Esophagus muscularis mucosa (tissue), 4 donors: ENCODE measurements around the gene TMEM132C. TPM values are rescaled to one million over a fixed set of nuclear protein-coding genes. Genes with fewer than 3 reads are reported as not detected.

ENCODE experiments used
- DNase-seq: peaks from one replicate; pipeline ENCODE4 v3.0.0-alpha.2; 2017; ENCODE audit errors: extremely low spot score
- H3K27ac ChIP-seq, 4 donors: fragments of 200-600 bp; sonication (generic); replicated peaks in 1 of 4; 1 replicate in 3 of 4; 2 replicates in 1 of 4; pipeline ENCODE4 v1.5.1; 2016 to 2019; ENCODE audit warnings: mild to moderate bottlenecking in 1 of 4
- H3K27me3 ChIP-seq, 4 donors: fragments of 200-600 bp; sonication (generic); one replicate each; pipeline versions ENCODE4 v1.5.1 to v1.6.0; 2016 to 2019
- H3K36me3 ChIP-seq, 4 donors: fragments of 200-600 bp; sonication (generic); one replicate each; pipeline ENCODE4 v1.5.1; 2016 to 2019
- H3K4me1 ChIP-seq, 4 donors: fragments of 200-600 bp; sonication (generic); one replicate each; pipeline ENCODE4 v1.5.1; 2016 to 2019
- H3K4me3 ChIP-seq, 4 donors: fragments of 200-600 bp; sonication (generic); 1 replicate in 2 of 4; 2 replicates in 2 of 4; pipeline ENCODE4 v1.5.1; 2016 to 2019; ENCODE audit warnings: mild to moderate bottlenecking in 4 of 4, moderate library complexity in 1 of 4
- H3K9me3 ChIP-seq, 4 donors: fragments of 200-600 bp; sonication (generic); 1 replicate in 3 of 4; 2 replicates in 1 of 4; pipeline ENCODE4 v1.5.1; 2016 to 2019
- EP300 ChIP-seq: sonication (generic); formaldehyde crosslinking; IDR thresholded peaks from one replicate; pipeline ENCODE4 v1.6.1; 2017; ENCODE audit warnings: antibody characterized with exemption
- POLR2A ChIP-seq: fragments of 450-650 bp; IDR thresholded peaks from one replicate; pipeline ENCODE4 v1.6.1; 2017; ENCODE audit warnings: antibody characterized with exemption, moderate library complexity, mild to moderate bottlenecking, low read depth
- POLR2AphosphoS5 ChIP-seq, 2 donors: sonication (generic); formaldehyde crosslinking; IDR thresholded peaks; one replicate each; pipeline ENCODE4 v1.6.1; 2017; ENCODE audit warnings: antibody characterized with exemption in 2 of 2
- WGBS: methylation state at CpG from one replicate; pipeline ENCODE4 v1.1.5; 2018; 5-methylcytosine and 5-hydroxymethylcytosine counted together
- intact Hi-C: fragments of 100-400 bp; cut with DNase I; formaldehyde crosslinking; loops from one replicate; pipeline ENCODE4 v1.15.1; 2023
- total RNA-seq, 4 donors: library from RNA; depleted of rRNA; stranded (reverse); fragments of >200 nt; gene quantifications; one replicate each; pipeline versions ENCODE4 v1.1.0 to v1.2.1, GENCODE V29; 2016
- TF ChIP-seq, protein P1 (sequence below), 3 experiments: fragments of 200-600 bp in 2 of 3; fragments of 450-650 bp in 1 of 3; sonication (generic) in 2 of 3; IDR thresholded peaks; one replicate each; pipeline ENCODE4 v1.5.1; 2017 to 2019; ENCODE audit warnings: antibody characterized with exemption in 3 of 3, mild to moderate bottlenecking in 2 of 3, moderate library complexity in 1 of 3

The TMEM132C gene
- total RNA-seq, 4 donors from 2014 or later, result 2.9 to 3.8 (median 3.5) TPM

DNA sequence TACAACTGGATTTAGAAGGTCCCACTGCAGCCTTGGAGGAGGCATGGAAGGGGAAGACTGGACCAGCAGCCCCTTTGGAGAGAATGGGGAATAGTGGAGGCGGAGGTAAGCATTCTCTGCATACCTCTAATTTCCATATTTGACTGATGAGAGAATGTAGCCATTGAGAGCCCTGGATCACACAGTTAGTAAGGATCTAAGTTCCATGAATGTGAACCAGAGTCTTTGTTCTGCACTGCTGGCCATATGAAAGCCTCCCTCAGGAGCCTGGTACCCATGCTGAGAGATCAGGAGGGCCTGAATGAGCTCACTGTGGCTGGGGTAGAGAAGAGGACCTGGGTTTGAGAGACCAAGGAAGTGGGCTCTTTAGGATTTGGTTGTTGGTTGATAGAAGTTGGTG is 192.1 kb downstream of the TMEM132C start:
- Histone ChIP-seq H3K36me3 (no peaks in the 10 kb centered on the region), H3K27ac (no peak overlapping the region), H3K27me3 (peaks cover 0 to 4% (median 0%) of the 10 kb centered on the region in 4 donors), H3K4me1 (no peaks in the 10 kb centered on the region), H3K9me3 (no peaks in the 10 kb centered on the region), H3K4me3 (no peak overlapping the region)
- no peak for DNase-seq
- intact Hi-C loops, result no loop called here
- TF ChIP-seq POLR2A, result no peak
- no peak for TF ChIP-seq EP300
- TF ChIP-seq, protein P1, sequence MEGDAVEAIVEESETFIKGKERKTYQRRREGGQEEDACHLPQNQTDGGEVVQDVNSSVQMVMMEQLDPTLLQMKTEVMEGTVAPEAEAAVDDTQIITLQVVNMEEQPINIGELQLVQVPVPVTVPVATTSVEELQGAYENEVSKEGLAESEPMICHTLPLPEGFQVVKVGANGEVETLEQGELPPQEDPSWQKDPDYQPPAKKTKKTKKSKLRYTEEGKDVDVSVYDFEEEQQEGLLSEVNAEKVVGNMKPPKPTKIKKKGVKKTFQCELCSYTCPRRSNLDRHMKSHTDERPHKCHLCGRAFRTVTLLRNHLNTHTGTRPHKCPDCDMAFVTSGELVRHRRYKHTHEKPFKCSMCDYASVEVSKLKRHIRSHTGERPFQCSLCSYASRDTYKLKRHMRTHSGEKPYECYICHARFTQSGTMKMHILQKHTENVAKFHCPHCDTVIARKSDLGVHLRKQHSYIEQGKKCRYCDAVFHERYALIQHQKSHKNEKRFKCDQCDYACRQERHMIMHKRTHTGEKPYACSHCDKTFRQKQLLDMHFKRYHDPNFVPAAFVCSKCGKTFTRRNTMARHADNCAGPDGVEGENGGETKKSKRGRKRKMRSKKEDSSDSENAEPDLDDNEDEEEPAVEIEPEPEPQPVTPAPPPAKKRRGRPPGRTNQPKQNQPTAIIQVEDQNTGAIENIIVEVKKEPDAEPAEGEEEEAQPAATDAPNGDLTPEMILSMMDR (IDR thresholded peaks at IDR 0.05), result no peak
- TF ChIP-seq POLR2AphosphoS5 (IDR thresholded peaks at IDR 0.05), result no peak
- 88% methylated on average over 1 of the region's 1 CpG for WGBS

DNA sequence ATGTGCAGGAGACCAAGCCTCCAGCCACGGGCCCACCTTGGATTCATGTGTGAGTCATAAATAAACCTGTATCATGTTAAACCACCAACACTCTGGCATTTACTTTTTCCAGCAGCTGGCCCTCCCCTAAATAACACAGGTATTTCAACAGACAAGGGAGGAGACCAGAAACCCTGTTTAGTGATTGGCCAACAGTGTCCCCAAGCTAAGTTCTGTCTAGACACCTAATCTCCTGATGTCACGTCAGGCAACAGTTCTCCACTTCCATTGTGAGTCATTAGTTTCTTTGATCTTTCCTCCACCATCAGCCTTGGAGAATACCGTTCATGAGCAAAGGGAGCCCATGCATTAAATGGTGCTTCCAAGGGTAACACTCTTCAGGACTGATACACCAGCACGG is 196.9 kb downstream of the TMEM132C start:
- no peak overlapping the region for H3K4me3 ChIP-seq
- TF ChIP-seq POLR2A (no peak), EP300 (no peak), POLR2AphosphoS5 (IDR thresholded peaks at IDR 0.05) (no peak)
- TF ChIP-seq, protein P1 (IDR thresholded peaks at IDR 0.05), result no peak
- no peaks in the 10 kb centered on the region for H3K27me3 ChIP-seq
- no peak for DNase-seq
- H3K27ac ChIP-seq, result no peak overlapping the region
- 93% methylated on average over 4 of the region's 4 CpGs for WGBS
- no peaks in the 10 kb centered on the region for H3K36me3 ChIP-seq
- no peaks in the 10 kb centered on the region for H3K4me1 ChIP-seq
- no peaks in the 10 kb centered on the region for H3K9me3 ChIP-seq
- intact Hi-C loops, result no loop called here

DNA sequence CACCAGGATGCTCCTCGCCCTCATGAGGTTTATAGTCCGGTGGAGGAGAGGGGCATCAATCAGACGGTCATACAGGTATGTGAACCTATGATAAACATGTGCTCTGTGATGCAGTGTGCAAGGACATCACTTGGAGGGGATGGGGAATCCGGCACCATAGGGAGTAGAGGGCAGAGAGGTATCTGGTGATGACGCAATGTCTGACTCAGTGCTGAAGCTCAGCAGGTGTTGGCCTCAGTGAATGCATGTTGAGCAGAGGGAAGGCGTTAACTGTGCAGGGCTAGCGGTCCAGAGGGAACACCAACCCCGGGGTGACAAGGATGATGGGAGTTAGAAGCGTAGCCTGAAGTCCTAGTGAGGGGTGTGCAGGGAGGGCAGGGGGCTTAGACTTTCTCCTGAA is 200.9 kb downstream of the TMEM132C start:
- TF ChIP-seq POLR2AphosphoS5 (IDR thresholded peaks at IDR 0.05) (no peak), POLR2A (no peak), EP300 (no peak)
- TF ChIP-seq, protein P1 (IDR thresholded peaks at IDR 0.05), result no peak
- Histone ChIP-seq H3K9me3 (no peaks in the 10 kb centered on the region), H3K4me1 (no peaks in the 10 kb centered on the region), H3K4me3 (no peak overlapping the region), H3K27me3 (peaks cover 0 to 8% (median 0%) of the 10 kb centered on the region in 4 donors), H3K36me3 (no peaks in the 10 kb centered on the region), H3K27ac (no peak overlapping the region)
- WGBS, result 88% methylated on average over 9 of the region's 9 CpGs
- no peak for DNase-seq
- intact Hi-C loops, result no loop called here

DNA sequence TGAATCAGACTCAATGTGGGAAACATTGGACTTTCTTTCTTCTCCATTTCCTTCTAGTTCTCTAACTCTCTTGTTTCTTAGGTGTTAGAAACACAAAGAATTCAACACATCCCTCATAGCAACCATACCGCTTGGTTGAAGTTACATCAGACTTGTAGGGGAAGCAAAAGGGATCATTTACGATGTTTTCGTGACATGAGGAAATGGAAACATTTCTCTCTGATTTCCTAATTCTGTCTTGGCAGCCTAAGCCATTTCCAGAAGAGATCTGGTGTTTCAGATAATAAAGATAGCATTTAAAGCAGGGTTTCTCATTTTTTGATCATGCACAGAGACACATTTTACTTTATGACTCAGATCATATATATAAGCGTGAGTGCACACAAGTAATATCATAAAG is 202.0 kb downstream of the TMEM132C start:
- TF ChIP-seq, protein P1 (IDR thresholded peaks at IDR 0.05), result no peak
- TF ChIP-seq POLR2A (no peak), POLR2AphosphoS5 (IDR thresholded peaks at IDR 0.05) (no peak), EP300 (no peak)
- H3K4me1 ChIP-seq, result no peaks in the 10 kb centered on the region
- no peaks in the 10 kb centered on the region for H3K36me3 ChIP-seq
- H3K27me3 ChIP-seq, result peaks cover 0 to 9% (median 0%) of the 10 kb centered on the region in 4 donors
- intact Hi-C loops, result no loop called here
- no peak overlapping the region for H3K4me3 ChIP-seq
- H3K27ac ChIP-seq, result no peak overlapping the region
- WGBS, result 60% methylated on average over 4 of the region's 4 CpGs
- H3K9me3 ChIP-seq, result no peaks in the 10 kb centered on the region
- DNase-seq, result no peak

DNA sequence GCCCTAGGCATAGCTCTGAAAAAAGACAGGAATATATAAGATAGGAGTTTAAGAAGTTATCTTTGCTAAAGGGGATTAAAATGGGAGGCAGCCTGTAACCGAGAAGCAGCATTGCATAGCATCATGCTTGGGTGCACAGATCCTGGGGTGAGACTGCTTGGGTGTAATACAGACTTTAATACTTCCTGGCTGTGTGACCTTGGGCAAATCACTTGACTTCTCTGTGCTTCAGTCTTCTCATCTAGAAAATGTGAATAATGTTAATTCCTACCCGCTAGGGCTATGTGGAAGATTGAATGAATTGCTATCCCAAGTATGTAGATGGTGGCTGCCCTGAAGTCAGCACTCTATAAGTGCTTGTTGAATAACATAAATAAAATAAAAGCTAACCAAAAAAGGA is 204.5 kb downstream of the TMEM132C start:
- intact Hi-C loops, result no loop called here
- 88% methylated on average over 2 of the region's 2 CpGs for WGBS
- Histone ChIP-seq H3K4me1 (no peaks in the 10 kb centered on the region), H3K4me3 (no peak overlapping the region), H3K36me3 (no peaks in the 10 kb centered on the region), H3K27me3 (peaks cover 0 to 12% (median 0%) of the 10 kb centered on the region in 4 donors), H3K9me3 (no peaks in the 10 kb centered on the region), H3K27ac (no peak overlapping the region)
- TF ChIP-seq POLR2A (no peak), POLR2AphosphoS5 (IDR thresholded peaks at IDR 0.05) (no peak), EP300 (no peak)
- TF ChIP-seq, protein P1 (IDR thresholded peaks at IDR 0.05), result no peak
- no peak for DNase-seq
